ENCODE measurements around the gene FLT3.
"Not testable (repeated sequence)": the region's sequence is repeated elsewhere in the genome, so short reads cannot be mapped to it uniquely, and the experiment has no call there.

FLT3 gene

GRCh38 chr13:28106976-28107375 is 6.6 kb upstream of the FLT3 start:
- in situ Hi-C loops (cut with MboI; ENCODE audit: low pct_unique_long_range_greater_than_20kb, low sequenced_read_pairs), result no loop called here
- DNase-seq, result no peak

GRCh38 chr13:28101886-28102285 is 1.5 kb upstream of the FLT3 start:
- DNase-seq; in situ Hi-C loops (cut with MboI; ENCODE audit: low pct_unique_long_range_greater_than_20kb, low sequenced_read_pairs): not testable (repeated sequence)

- no peak for DNase-seq
- in situ Hi-C loops (cut with MboI; ENCODE audit: low pct_unique_long_range_greater_than_20kb, low sequenced_read_pairs), result no loop called here
These were observed 803 bp downstream of the FLT3 start for GRCh38 chr13:28099396-28100149.

- in situ Hi-C loops (cut with MboI; ENCODE audit: low pct_unique_long_range_greater_than_20kb, low sequenced_read_pairs), result no loop called here
- DNase-seq, result no peak
These were observed 2.9 kb downstream of the FLT3 start for GRCh38 chr13:28097503-28097902.

- in situ Hi-C loops (cut with MboI; ENCODE audit: low pct_unique_long_range_greater_than_20kb, low sequenced_read_pairs), result no loop called here
- DNase-seq, result no peak
These were observed 6.1 kb downstream of the FLT3 start for GRCh38 chr13:28094306-28094705.

GRCh38 chr13:28093881-28094280 is 6.5 kb downstream of the FLT3 start:
- in situ Hi-C loops (cut with MboI; ENCODE audit: low pct_unique_long_range_greater_than_20kb, low sequenced_read_pairs), result no loop called here
- peak; percentile 90 for DNase-seq

GRCh38 chr13:28092431-28092830 is 7.9 kb downstream of the FLT3 start:
- in situ Hi-C loops (cut with MboI; ENCODE audit: low pct_unique_long_range_greater_than_20kb, low sequenced_read_pairs), result no loop called here
- DNase-seq, result no peak

GRCh38 chr13:28089065-28089464 is 11.3 kb downstream of the FLT3 start:
- in situ Hi-C loops (cut with MboI; ENCODE audit: low pct_unique_long_range_greater_than_20kb, low sequenced_read_pairs), result no loop called here
- DNase-seq, result no peak

- not testable (repeated sequence) for DNase-seq
These were observed 22.6 kb downstream of the FLT3 start for GRCh38 chr13:28077820-28078219.

GRCh38 chr13:28077231-28077630 is 23.1 kb downstream of the FLT3 start:
- DNase-seq, result peak; percentile 62
- in situ Hi-C loops (cut with MboI; ENCODE audit: low pct_unique_long_range_greater_than_20kb, low sequenced_read_pairs), result no loop called here

More at GRCh38 chr13:28077820-28078219, 22.6 kb downstream of the FLT3 start:
- in situ Hi-C loops (cut with MboI; ENCODE audit: low pct_unique_long_range_greater_than_20kb, low sequenced_read_pairs), result not testable (repeated sequence)

GRCh38 chr13:28071424-28071823 is 29.0 kb downstream of the FLT3 start:
- DNase-seq, result no peak
- in situ Hi-C loops (cut with MboI; ENCODE audit: low pct_unique_long_range_greater_than_20kb, low sequenced_read_pairs), result no loop called here

GRCh38 chr13:28067491-28067890 is 32.9 kb downstream of the FLT3 start:
- in situ Hi-C loops (cut with MboI; ENCODE audit: low pct_unique_long_range_greater_than_20kb, low sequenced_read_pairs), result no loop called here
- no peak for DNase-seq

GRCh38 chr13:28058866-28059613 is 41.3 kb downstream of the FLT3 start:
- in situ Hi-C loops (cut with MboI; ENCODE audit: low pct_unique_long_range_greater_than_20kb, low sequenced_read_pairs), result no loop called here

GRCh38 chr13:28056970-28057712 is 43.2 kb downstream of the FLT3 start:
- in situ Hi-C loops (cut with MboI; ENCODE audit: low pct_unique_long_range_greater_than_20kb, low sequenced_read_pairs), result no loop called here
- no peak for DNase-seq

More at GRCh38 chr13:28058866-28059613, 41.3 kb downstream of the FLT3 start:
- peak; percentile 53 for DNase-seq

GRCh38 chr13:28056426-28056825 is 44.0 kb downstream of the FLT3 start:
- in situ Hi-C loops (cut with MboI; ENCODE audit: low pct_unique_long_range_greater_than_20kb, low sequenced_read_pairs), result no loop called here
- DNase-seq, result no peak

GRCh38 chr13:28055357-28055756 is 45.0 kb downstream of the FLT3 start:
- DNase-seq, result peak; percentile 61
- in situ Hi-C loops (cut with MboI; ENCODE audit: low pct_unique_long_range_greater_than_20kb, low sequenced_read_pairs), result no loop called here

- no peak for DNase-seq
- in situ Hi-C loops (cut with MboI; ENCODE audit: low pct_unique_long_range_greater_than_20kb, low sequenced_read_pairs), result no loop called here
These were observed 47.4 kb downstream of the FLT3 start for GRCh38 chr13:28052945-28053344.

GRCh38 chr13:28049880-28050875 is 50.2 kb downstream of the FLT3 start:
- in situ Hi-C loops (cut with MboI; ENCODE audit: low pct_unique_long_range_greater_than_20kb, low sequenced_read_pairs), result no loop called here
- DNase-seq, result no peak

- DNase-seq, result no peak
These were observed 51.2 kb downstream of the FLT3 start for GRCh38 chr13:28049215-28049614.

More at GRCh38 chr13:28049215-28049614, 51.2 kb downstream of the FLT3 start:
- in situ Hi-C loops (cut with MboI; ENCODE audit: low pct_unique_long_range_greater_than_20kb, low sequenced_read_pairs), result no loop called here
